Measurements from ENCODE around the gene ZNF598. TPM values are rescaled to one million over a fixed set of nuclear protein-coding genes. Genes with fewer than 3 reads are reported as not detected.

The ZNF598 gene
- total RNA-seq, 1 donor from 2014 or later = 46.0 TPM

DNA sequence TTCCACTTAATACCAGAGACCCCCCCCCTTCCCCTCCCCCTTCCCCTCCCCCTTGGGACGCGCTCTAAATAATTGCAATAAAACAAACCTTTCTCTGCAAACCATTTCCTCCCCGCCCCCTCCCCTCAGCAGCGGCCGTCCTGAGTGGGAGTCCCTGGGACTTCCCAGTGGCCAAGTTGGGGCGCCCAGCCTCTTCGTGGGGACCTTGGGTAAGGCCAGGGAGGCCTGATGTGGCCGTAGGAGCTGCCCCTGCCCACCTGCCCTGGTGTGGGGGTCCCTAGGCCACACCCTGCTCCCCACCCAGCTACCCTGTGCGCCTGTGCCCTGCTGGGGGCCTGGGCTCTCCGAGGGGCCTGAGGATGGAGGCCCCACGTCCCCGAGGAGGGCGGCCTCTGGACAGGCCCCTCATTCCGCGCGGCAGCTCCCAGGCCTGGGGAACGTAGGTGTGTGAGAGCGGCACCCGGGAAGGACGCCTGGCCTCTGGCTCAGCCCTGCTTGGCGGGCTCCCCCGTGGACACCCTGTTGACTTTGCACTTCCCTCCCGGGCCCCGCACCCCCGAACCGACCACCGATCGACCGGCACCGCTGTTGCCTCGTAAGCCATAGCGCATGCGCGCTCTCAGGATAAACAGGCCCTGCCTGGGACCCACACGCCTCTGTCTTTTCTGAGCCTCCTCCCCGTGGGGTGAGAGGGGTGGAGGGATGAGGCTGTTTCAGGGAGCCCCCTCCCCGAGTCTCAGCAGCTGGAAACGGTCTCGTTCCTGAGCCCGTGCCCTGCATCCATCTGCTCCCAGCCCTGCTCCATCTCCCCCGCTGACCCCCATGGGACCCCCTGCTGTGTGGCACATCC, 29.0 kb upstream of the ZNF598 start:
- no peaks in the 10 kb centered on the region for H3K36me3 Mint-ChIP-seq (ENCODE audit: low read depth, unreplicated experiment)
- peaks cover 68% of the 10 kb centered on the region for H3K4me1 ChIP-seq (ENCODE audit: insufficient read depth, low read length)

DNA sequence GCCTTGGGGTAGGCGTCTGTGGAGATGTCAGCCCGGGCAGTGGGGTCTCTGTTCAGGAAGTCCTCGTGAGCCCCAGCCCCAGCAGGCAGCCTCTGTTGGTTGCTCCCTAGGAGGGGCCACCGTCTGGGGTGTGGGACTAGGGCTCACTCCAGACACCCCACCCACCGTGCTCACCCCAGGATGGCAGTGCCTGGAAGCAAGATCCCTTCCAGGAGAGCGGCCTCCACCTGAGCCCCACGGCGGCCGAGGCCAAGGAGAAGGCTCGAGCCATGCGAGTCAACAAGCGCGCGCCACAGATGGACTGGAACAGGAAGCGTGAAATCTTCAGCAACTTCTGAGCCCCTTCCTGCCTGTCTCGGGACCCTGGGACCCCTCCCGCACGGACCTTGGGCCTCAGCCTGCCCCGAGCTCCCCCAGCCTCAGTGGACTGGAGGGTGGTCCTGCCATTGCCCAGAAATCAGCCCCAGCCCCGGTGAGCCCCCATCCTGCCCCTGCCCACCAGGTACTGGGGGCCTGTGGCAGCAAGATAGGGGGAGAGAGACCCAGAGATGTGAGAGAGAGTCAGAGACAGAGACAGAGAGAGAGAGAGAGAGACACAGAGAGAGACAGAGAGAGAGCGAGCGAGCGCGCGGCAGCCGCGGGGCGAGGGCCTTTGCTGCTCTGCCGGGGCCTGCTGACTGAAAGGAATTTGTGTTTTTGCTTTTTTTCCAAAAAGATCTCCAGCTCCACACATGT, 28.2 kb upstream of the ZNF598 start:
- Mint-ChIP-seq H3K4me3 (ENCODE audit: unreplicated experiment) (no peak overlapping the region), H3K27ac (ENCODE audit: unreplicated experiment) (no peak overlapping the region), H3K4me1 (ENCODE audit: low read depth, unreplicated experiment) (peaks cover 10% of the 10 kb centered on the region), H3K9me3 (ENCODE audit: unreplicated experiment) (no peaks in the 10 kb centered on the region), H3K36me3 (ENCODE audit: low read depth, unreplicated experiment) (no peaks in the 10 kb centered on the region), H3K27me3 (ENCODE audit: low read depth, unreplicated experiment) (no peaks in the 10 kb centered on the region)
- FAIRE-seq (no peak), DNase-seq (ENCODE audit: low read depth) (no peak)
- Histone ChIP-seq H3K79me2 (ENCODE audit: insufficient read depth, low read length) (peaks cover 45% of the 10 kb centered on the region), H3K9me3 (ENCODE audit: insufficient read depth, low read depth, low read length) (no peaks in the 10 kb centered on the region), H3K9ac (ENCODE audit: low read length) (no peak overlapping the region), H3K4me1 (ENCODE audit: insufficient read depth, low read length) (peaks cover 76% of the 10 kb centered on the region), H3K36me3 (ENCODE audit: insufficient read depth, low read length) (no peaks in the 10 kb centered on the region), H3K4me2 (ENCODE audit: low read length) (no peak overlapping the region), H3K4me3 (ENCODE audit: insufficient read depth, low read depth, low read length) (no peak overlapping the region), H3K27ac (ENCODE audit: low read depth, low read length) (no peak overlapping the region), H2AFZ (ENCODE audit: low read depth, low read length) (no peak overlapping the region), H3K27me3 (ENCODE audit: insufficient read depth, low read length) (no peaks in the 10 kb centered on the region), H4K20me1 (ENCODE audit: insufficient read depth, low read length) (peaks cover 3% of the 10 kb centered on the region)
- no peak for TF ChIP-seq EZH2 (IDR thresholded peaks at IDR 0.05; ENCODE audit: insufficient read depth, low read length)
- TF ChIP-seq, protein P1, sequence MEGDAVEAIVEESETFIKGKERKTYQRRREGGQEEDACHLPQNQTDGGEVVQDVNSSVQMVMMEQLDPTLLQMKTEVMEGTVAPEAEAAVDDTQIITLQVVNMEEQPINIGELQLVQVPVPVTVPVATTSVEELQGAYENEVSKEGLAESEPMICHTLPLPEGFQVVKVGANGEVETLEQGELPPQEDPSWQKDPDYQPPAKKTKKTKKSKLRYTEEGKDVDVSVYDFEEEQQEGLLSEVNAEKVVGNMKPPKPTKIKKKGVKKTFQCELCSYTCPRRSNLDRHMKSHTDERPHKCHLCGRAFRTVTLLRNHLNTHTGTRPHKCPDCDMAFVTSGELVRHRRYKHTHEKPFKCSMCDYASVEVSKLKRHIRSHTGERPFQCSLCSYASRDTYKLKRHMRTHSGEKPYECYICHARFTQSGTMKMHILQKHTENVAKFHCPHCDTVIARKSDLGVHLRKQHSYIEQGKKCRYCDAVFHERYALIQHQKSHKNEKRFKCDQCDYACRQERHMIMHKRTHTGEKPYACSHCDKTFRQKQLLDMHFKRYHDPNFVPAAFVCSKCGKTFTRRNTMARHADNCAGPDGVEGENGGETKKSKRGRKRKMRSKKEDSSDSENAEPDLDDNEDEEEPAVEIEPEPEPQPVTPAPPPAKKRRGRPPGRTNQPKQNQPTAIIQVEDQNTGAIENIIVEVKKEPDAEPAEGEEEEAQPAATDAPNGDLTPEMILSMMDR (IDR thresholded peaks at IDR 0.05; ENCODE audit: insufficient read depth, low read depth, low read length) = no peak

More for the DNA sequence above, 29.0 kb upstream of the ZNF598 start:
- peak overlapping the region; percentile 34 for H3K4me2 ChIP-seq (ENCODE audit: low read length)
- Mint-ChIP-seq H3K4me3 (ENCODE audit: unreplicated experiment) (no peak overlapping the region), H3K27ac (ENCODE audit: unreplicated experiment) (no peak overlapping the region), H3K4me1 (ENCODE audit: low read depth, unreplicated experiment) (peaks cover 9% of the 10 kb centered on the region), H3K27me3 (ENCODE audit: low read depth, unreplicated experiment) (no peaks in the 10 kb centered on the region), H3K9me3 (ENCODE audit: unreplicated experiment) (no peaks in the 10 kb centered on the region)
- H3K9me3 ChIP-seq (ENCODE audit: insufficient read depth, low read depth, low read length) = no peaks in the 10 kb centered on the region
- peaks cover 38% of the 10 kb centered on the region for H3K79me2 ChIP-seq (ENCODE audit: insufficient read depth, low read length)
- DNase-seq (ENCODE audit: low read depth) (no peak), FAIRE-seq (no peak)
- H4K20me1 ChIP-seq (ENCODE audit: insufficient read depth, low read length) = peaks cover 3% of the 10 kb centered on the region
- H3K36me3 ChIP-seq (ENCODE audit: insufficient read depth, low read length) = no peaks in the 10 kb centered on the region
- peak overlapping the region; percentile 41 for H3K27ac ChIP-seq (ENCODE audit: low read depth, low read length)
- no peak for TF ChIP-seq EZH2 (IDR thresholded peaks at IDR 0.05; ENCODE audit: insufficient read depth, low read length)
- TF ChIP-seq, protein P1 (IDR thresholded peaks at IDR 0.05; ENCODE audit: insufficient read depth, low read depth, low read length) = no peak
- H3K27me3 ChIP-seq (ENCODE audit: insufficient read depth, low read length) = no peaks in the 10 kb centered on the region
- H3K9ac ChIP-seq (ENCODE audit: low read length) = peak overlapping the region; percentile 56
- no peak overlapping the region for H2AFZ ChIP-seq (ENCODE audit: low read depth, low read length)
- no peak overlapping the region for H3K4me3 ChIP-seq (ENCODE audit: insufficient read depth, low read depth, low read length)

Data from astrocyte (in vitro differentiated cells and primary cell).